Measurements from ENCODE around the gene DRC1. TPM values are rescaled to one million over a fixed set of nuclear protein-coding genes. Genes with fewer than 3 reads are reported as not detected.
A peak's percentile ranks its signal among the peaks of the same experiment; 100 is the strongest.

DRC1 gene
- total RNA-seq, 4 donors from 2014 or later: not detected

DNA sequence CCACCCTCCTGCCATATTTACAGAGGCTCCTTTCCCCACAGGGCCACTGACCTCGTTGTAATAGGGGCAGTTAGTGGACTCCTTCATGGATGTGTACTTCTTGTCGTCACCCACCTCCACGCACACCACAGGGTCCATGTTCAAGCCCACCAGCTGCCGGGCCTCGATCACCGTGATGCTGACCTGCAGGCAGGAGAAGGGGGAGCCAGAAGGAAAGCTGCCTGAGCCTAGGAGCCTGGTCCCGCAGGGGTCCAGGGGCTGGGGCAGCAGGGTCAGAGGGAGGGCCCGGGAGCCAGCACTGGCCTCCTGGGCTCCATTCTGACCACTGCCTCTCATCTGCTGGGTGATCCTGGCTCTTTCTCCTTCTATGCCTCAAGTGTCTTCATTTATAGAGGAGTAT lies 93.2 kb downstream of the DRC1 start:
- Histone ChIP-seq H3K4me1 (peaks cover 0 to 2% (median 0%) of the 10 kb centered on the region in 4 donors), H3K36me3 (no peaks in the 10 kb centered on the region), H3K4me3 (no peak overlapping the region), H3K27me3 (peaks cover 4% of the 10 kb centered on the region), H3K27ac (no peak overlapping the region), H3K9me3 (no peaks in the 10 kb centered on the region)
- in situ Hi-C loops (cut with MboI; ENCODE audit: low pct_ligation_motif_present in 1 of 4, low pct_unique_long_range_greater_than_20kb in 1 of 4, low sequenced_read_pairs in 3 of 4) (no loop called here), intact Hi-C loops (cut with DNase I; ENCODE audit: low total_unique reads) (no loop called here)
- TF ChIP-seq, protein P1, sequence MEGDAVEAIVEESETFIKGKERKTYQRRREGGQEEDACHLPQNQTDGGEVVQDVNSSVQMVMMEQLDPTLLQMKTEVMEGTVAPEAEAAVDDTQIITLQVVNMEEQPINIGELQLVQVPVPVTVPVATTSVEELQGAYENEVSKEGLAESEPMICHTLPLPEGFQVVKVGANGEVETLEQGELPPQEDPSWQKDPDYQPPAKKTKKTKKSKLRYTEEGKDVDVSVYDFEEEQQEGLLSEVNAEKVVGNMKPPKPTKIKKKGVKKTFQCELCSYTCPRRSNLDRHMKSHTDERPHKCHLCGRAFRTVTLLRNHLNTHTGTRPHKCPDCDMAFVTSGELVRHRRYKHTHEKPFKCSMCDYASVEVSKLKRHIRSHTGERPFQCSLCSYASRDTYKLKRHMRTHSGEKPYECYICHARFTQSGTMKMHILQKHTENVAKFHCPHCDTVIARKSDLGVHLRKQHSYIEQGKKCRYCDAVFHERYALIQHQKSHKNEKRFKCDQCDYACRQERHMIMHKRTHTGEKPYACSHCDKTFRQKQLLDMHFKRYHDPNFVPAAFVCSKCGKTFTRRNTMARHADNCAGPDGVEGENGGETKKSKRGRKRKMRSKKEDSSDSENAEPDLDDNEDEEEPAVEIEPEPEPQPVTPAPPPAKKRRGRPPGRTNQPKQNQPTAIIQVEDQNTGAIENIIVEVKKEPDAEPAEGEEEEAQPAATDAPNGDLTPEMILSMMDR (IDR thresholded peaks at IDR 0.05): no peak
- TF ChIP-seq EP300 (IDR thresholded peaks at IDR 0.05; ENCODE audit: low read depth) (no peak), POLR2A (IDR thresholded peaks at IDR 0.05) (no peak), POLR2AphosphoS5 (IDR thresholded peaks at IDR 0.05) (no peak)
- whole genome bisulfite sequencing, 2 donors (ENCODE audit: low coverage in 1 of 2): 90% methylated on average over 8 of the region's 8 CpGs; no CpG with 5 or more reads in 1 of the 2 donors
- DNase-seq: no peak

DNA sequence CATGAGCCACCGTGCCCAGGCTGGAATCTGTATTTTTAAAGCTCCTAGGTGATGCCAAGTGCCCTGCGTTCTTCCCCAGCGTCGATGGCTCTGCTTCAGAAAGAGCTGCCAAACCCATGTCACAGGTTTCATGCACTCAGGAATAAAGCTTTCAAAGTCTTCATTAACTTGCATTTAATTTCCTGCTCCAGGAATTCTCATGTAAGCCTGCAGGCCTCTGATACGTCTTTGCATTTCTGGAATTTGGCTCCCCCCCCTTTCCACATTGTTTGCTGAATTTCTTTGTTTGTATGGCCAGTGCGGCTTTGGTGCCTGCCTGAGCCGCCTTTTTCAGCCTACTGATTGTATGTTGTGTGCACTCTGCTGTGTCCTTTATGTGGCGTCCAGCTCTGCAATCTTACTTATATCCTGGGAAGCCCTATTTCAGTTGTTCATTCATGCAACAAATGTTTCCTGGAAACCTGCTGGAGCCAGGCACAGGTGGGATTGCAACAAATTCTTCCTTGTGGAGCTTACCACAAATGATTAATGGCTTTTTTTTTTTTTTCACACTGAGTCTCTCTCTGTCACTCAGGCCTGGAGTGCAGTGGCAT lies 94.1 kb downstream of the DRC1 start:
- no peak overlapping the region for H3K27ac ChIP-seq

DNA sequence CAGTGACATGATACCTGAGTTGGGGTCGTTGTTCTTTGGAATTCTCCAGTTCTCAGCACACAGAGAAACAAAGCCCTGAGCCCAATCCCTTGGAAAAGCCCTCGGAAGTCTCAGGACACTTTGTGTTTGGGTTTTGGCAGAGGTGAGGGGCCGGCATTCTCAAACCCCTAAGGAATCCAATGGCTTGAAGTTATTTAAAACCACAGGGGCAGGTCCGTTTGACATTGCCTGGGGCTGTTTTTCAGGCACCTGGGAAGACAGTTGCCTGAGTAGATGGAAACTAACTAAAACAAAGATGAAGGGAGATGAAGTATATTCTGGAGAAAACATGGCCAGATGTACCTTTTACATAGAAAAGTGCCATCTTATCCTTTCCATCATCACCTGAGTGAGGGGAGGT lies 98.7 kb downstream of the DRC1 start:
- peaks cover 4% of the 10 kb centered on the region for H3K27me3 ChIP-seq
- DNase-seq: no peak
- H3K4me1 ChIP-seq: peaks cover 0 to 10% (median 5%) of the 10 kb centered on the region in 4 donors
- in situ Hi-C loops (cut with MboI; ENCODE audit: low pct_ligation_motif_present in 1 of 4, low pct_unique_long_range_greater_than_20kb in 1 of 4, low sequenced_read_pairs in 3 of 4): no loop called here
- H3K4me3 ChIP-seq: no peak overlapping the region
- intact Hi-C loops (cut with DNase I; ENCODE audit: low total_unique reads): no loop called here
- 66 to 94% methylated on average over 2 to 4 of the region's 4 CpGs for WGBS, 2 donors (ENCODE audit: low coverage in 1 of 2)
- H3K27ac ChIP-seq: no peak overlapping the region
- H3K9me3 ChIP-seq: no peaks in the 10 kb centered on the region
- TF ChIP-seq, protein P1 (IDR thresholded peaks at IDR 0.05): no peak
- no peak for TF ChIP-seq EP300 (IDR thresholded peaks at IDR 0.05; ENCODE audit: low read depth)
- H3K36me3 ChIP-seq: no peaks in the 10 kb centered on the region

More for the DNA sequence above, 94.1 kb downstream of the DRC1 start:
- no peaks in the 10 kb centered on the region for H3K9me3 ChIP-seq
- peaks cover 4% of the 10 kb centered on the region for H3K27me3 ChIP-seq
- no peak overlapping the region for H3K4me3 ChIP-seq
- in situ Hi-C loops (cut with MboI; ENCODE audit: low pct_ligation_motif_present in 1 of 4, low pct_unique_long_range_greater_than_20kb in 1 of 4, low sequenced_read_pairs in 3 of 4) (no loop called here), intact Hi-C loops (cut with DNase I; ENCODE audit: low total_unique reads) (no loop called here)
- TF ChIP-seq POLR2AphosphoS5 (IDR thresholded peaks at IDR 0.05) (no peak), POLR2A (IDR thresholded peaks at IDR 0.05) (no peak), EP300 (IDR thresholded peaks at IDR 0.05; ENCODE audit: low read depth) (no peak)
- TF ChIP-seq, protein P1 (IDR thresholded peaks at IDR 0.05): no peak
- H3K36me3 ChIP-seq: no peaks in the 10 kb centered on the region
- no peak for DNase-seq
- peaks cover 0 to 2% (median 0%) of the 10 kb centered on the region in 4 donors for H3K4me1 ChIP-seq
- 81 to 86% methylated on average over 7 to 8 of the region's 8 CpGs for WGBS, 2 donors (ENCODE audit: low coverage in 1 of 2)

DNA sequence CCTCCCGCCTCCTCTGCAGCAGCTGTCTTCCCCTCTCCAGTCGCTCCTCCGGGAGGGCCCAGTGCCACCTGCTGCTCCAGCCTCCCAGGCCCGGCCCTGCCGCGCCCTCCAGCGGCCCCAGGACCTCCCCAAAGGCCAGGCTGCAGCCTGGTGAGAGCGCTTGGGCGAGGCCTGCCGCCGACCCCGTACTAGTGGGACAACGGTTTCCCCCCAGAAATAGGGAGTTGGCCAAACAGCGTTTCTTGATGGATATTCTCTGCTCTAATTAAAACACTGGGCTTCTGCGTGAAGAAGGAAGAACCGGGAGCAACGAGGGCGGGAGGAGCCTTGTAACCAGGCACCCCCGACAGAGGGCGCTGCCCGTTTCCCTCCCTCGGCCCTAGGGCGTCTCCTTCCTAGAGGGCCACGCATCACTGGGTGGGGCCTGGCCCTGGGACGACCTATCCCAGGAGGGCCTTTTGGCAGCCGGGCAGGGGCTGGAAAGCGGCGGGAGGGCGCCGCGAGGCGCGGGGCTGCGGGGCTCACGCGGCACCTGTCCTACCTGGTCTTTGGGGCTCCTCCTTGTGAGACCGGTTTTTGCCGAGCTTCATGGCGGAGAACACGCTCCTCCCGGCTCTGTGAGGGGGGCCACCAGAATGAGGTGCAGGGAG lies 101.6 kb downstream of the DRC1 start:
- Histone ChIP-seq H3K27ac (no peak overlapping the region), H3K9me3 (no peaks in the 10 kb centered on the region), H3K27me3 (no peaks in the 10 kb centered on the region), H3K4me1 (peaks cover 0 to 10% (median 5%) of the 10 kb centered on the region in 4 donors), H3K36me3 (no peaks in the 10 kb centered on the region), H3K4me3 (peak overlapping the region; percentile 13 to 56 (median 28))
- no peak for TF ChIP-seq POLR2AphosphoS5 (IDR thresholded peaks at IDR 0.05)
- TF ChIP-seq, protein P1 (IDR thresholded peaks at IDR 0.05): peak; percentile 69 to 86 (median 81)
- WGBS, 2 donors (ENCODE audit: low coverage in 1 of 2): 0 to 5% methylated on average over 1 to 38 of the region's 41 CpGs
- in situ Hi-C loops (cut with MboI; ENCODE audit: low pct_ligation_motif_present in 1 of 4, low pct_unique_long_range_greater_than_20kb in 1 of 4, low sequenced_read_pairs in 3 of 4) (no loop called here), intact Hi-C loops (cut with DNase I; ENCODE audit: low total_unique reads) (no loop called here)
- DNase-seq: peak; percentile 85
